GM12891 (cell line): ENCODE measurements around the gene KARS1.

Source experiments
- PAX5 ChIP-seq: IDR thresholded peaks from 2 replicates; pipeline ENCODE4 v1.6.1; 2011; ENCODE audit warnings: low read length, moderate library complexity, mild to moderate bottlenecking; ENCODE audit not compliant: insufficient read depth, severe bottlenecking
- POLR2A ChIP-seq: IDR thresholded peaks from 2 replicates; pipeline ENCODE4 v1.6.1; 2011; ENCODE audit warnings: low read depth, low read length, control low read depth
- POLR2AphosphoS5 ChIP-seq: IDR thresholded peaks from 2 replicates; pipeline ENCODE4 v1.6.1; 2011; ENCODE audit warnings: low read depth, low read length, control low read depth
- POU2F2 ChIP-seq: IDR thresholded peaks from 2 replicates; pipeline ENCODE4 v1.6.1; 2011; ENCODE audit warnings: low read depth, mild to moderate bottlenecking, control low read depth, low read length, moderate library complexity
- TAF1 ChIP-seq: IDR thresholded peaks from 2 replicates; pipeline ENCODE4 v1.6.1; 2011; ENCODE audit warnings: low read depth, low read length, control low read depth

DNA sequence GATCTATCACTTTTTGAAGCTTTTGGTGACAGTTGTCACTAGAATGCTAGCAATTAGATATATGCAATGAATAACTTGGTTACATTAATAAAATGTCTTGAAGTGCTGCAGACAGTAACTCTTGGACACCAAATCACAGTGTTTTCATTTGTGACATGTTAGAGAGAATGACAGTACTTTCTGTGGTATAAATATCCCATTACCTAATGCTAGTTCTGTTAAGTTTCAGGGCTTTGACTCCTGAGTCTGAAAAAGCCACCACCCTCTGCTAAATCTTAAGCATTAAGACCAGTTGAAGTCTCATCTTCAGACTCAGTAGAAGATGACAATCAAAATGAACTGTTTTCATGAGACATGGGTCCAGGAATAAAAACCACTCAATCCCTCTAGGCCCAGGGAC, 39.9 kb upstream of the KARS1 start:
- TF ChIP-seq POLR2A (no peak), POLR2AphosphoS5 (no peak), TAF1 (no peak), PAX5 (no peak), POU2F2 (no peak)
